Progenitor cell of endocrine pancreas (in vitro differentiated cells): ENCODE measurements around the gene LRRC25. TPM values are rescaled to one million over a fixed set of nuclear protein-coding genes. Genes with fewer than 3 reads are reported as not detected.
"Not testable (repeated sequence)": the region's sequence is repeated elsewhere in the genome, so short reads cannot be mapped to it uniquely, and the experiment has no call there.

Experiments used
- DNase-seq: peaks from one replicate; pipeline ENCODE4 v3.0.0; 2021; ENCODE audit warnings: low spot score; ENCODE audit not compliant: unreplicated experiment
- H3K27ac Mint-ChIP-seq: 2 replicates; pipeline ENCODE4 v1.8.0; 2021; ENCODE audit warnings: mild to moderate bottlenecking, moderate library complexity, mixed read lengths
- H3K27me3 Mint-ChIP-seq: 2 replicates; pipeline ENCODE4 v1.8.0; 2021; ENCODE audit warnings: mixed read lengths
- H3K36me3 Mint-ChIP-seq: 2 replicates; pipeline ENCODE4 v1.8.0; 2022; ENCODE audit warnings: mixed read lengths; ENCODE audit not compliant: insufficient read depth
- H3K4me1 Mint-ChIP-seq: 2 replicates; pipeline ENCODE4 v1.8.0; 2021; ENCODE audit warnings: low read depth, mixed read lengths
- H3K4me3 Mint-ChIP-seq: 2 replicates; pipeline ENCODE4 v1.8.0; 2021; ENCODE audit warnings: low read depth, mild to moderate bottlenecking, moderate library complexity, mixed read lengths
- H3K9me3 Mint-ChIP-seq: 2 replicates; pipeline ENCODE4 v1.8.0; 2021; ENCODE audit warnings: low read depth, mixed read lengths
- total RNA-seq: library from RNA; stranded (reverse); gene quantifications from 2 replicates; pipeline ENCODE4 v1.2.1, GENCODE V29; 2021
- TF ChIP-seq, protein P1 (sequence below): fragments of 200-600 bp; sonication (generic); IDR thresholded peaks from one replicate; pipeline ENCODE4 v1.5.0; 2021; ENCODE audit warnings: antibody characterized with exemption, mild to moderate bottlenecking; ENCODE audit not compliant: unreplicated experiment

The LRRC25 gene
- total RNA-seq, 1 donor from 2014 or later = not detected

- TF ChIP-seq, protein P1, sequence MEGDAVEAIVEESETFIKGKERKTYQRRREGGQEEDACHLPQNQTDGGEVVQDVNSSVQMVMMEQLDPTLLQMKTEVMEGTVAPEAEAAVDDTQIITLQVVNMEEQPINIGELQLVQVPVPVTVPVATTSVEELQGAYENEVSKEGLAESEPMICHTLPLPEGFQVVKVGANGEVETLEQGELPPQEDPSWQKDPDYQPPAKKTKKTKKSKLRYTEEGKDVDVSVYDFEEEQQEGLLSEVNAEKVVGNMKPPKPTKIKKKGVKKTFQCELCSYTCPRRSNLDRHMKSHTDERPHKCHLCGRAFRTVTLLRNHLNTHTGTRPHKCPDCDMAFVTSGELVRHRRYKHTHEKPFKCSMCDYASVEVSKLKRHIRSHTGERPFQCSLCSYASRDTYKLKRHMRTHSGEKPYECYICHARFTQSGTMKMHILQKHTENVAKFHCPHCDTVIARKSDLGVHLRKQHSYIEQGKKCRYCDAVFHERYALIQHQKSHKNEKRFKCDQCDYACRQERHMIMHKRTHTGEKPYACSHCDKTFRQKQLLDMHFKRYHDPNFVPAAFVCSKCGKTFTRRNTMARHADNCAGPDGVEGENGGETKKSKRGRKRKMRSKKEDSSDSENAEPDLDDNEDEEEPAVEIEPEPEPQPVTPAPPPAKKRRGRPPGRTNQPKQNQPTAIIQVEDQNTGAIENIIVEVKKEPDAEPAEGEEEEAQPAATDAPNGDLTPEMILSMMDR = no peak
- no peak for DNase-seq
- H3K9me3 Mint-ChIP-seq = no peaks in the 10 kb centered on the region
- no peak overlapping the region for H3K4me3 Mint-ChIP-seq
- no peak overlapping the region for H3K27ac Mint-ChIP-seq
- H3K4me1 Mint-ChIP-seq = no peaks in the 10 kb centered on the region
- no peaks in the 10 kb centered on the region for H3K27me3 Mint-ChIP-seq
- H3K36me3 Mint-ChIP-seq = peaks cover 32% of the 10 kb centered on the region
Observed at GRCh38 chr19:18350490-18350889, 46.9 kb downstream of the LRRC25 start.

DNA sequence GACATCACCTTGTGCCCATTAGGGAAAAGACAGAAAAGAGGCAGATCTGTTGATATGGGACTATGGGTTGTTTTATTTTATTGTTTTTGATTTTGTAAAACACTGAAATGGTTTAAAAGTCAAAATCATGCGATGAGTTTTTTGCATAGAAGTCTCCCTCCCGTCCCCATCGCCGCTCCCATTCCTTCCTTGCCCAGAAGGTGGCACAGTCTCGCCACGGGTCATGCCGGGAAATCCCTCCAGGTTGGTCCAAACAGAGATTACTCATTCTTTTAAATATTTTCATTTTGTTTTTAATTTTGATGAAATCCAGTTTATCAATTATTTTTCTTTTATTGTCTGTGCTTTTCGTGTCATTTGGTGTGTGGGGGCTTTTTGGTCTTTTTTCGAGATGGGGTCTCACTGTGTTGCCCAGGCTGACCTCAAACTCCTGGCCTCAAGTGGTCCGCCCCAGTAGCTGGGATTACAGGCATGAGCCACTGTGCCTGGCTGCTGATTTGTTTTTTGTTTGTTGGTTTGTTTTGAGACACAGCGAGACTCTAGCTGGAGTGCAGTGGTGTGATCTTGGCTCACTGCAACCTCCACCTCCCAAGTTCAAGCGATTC lies 47.8 kb downstream of the LRRC25 start:
- DNase-seq = no peak
- H3K27me3 Mint-ChIP-seq = no peaks in the 10 kb centered on the region
- no peaks in the 10 kb centered on the region for H3K4me1 Mint-ChIP-seq
- no peaks in the 10 kb centered on the region for H3K9me3 Mint-ChIP-seq
- TF ChIP-seq, protein P1 = peak; percentile 79
- peaks cover 33% of the 10 kb centered on the region for H3K36me3 Mint-ChIP-seq
- H3K27ac Mint-ChIP-seq = no peak overlapping the region
- H3K4me3 Mint-ChIP-seq = no peak overlapping the region

GRCh38 chr19:18348818-18349339 lies 48.5 kb downstream of the LRRC25 start:
- not testable (repeated sequence) for H3K27ac Mint-ChIP-seq, H3K9me3 Mint-ChIP-seq, DNase-seq, H3K4me3 Mint-ChIP-seq, H3K27me3 Mint-ChIP-seq, H3K4me1 Mint-ChIP-seq
- peaks cover 33% of the 10 kb centered on the region for H3K36me3 Mint-ChIP-seq

- no peaks in the 10 kb centered on the region for H3K27me3 Mint-ChIP-seq
- peaks cover 28% of the 10 kb centered on the region for H3K36me3 Mint-ChIP-seq
- TF ChIP-seq, protein P1 = no peak
- peaks cover 5% of the 10 kb centered on the region for H3K4me1 Mint-ChIP-seq
- no peaks in the 10 kb centered on the region for H3K9me3 Mint-ChIP-seq
- DNase-seq = no peak
- no peak overlapping the region for H3K27ac Mint-ChIP-seq
- no peak overlapping the region for H3K4me3 Mint-ChIP-seq
Observed at GRCh38 chr19:18348171-18348570, 49.3 kb downstream of the LRRC25 start.

DNA sequence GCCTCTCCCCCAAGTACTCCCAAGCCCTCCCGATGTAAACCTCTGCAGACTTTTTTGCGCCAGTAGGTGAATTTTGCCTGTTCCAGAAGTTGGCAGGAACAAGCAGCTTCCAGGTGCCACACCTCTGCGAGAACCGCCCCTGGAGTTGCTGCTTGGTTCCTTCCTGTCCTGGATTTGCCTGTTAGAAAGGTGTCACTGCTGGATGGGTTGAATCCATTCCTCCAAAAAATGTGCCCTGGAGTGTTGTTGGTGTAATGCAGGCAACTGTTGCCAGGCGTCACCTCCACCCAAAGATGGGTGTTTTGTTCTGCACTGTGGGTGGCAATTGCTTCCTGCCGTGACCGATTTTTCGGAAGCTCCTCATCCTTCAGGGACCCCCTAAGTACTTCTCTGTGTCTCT lies 51.3 kb downstream of the LRRC25 start:
- peaks cover 28% of the 10 kb centered on the region for H3K36me3 Mint-ChIP-seq
- no peak for DNase-seq
- H3K27ac Mint-ChIP-seq = no peak overlapping the region
- TF ChIP-seq, protein P1 = no peak
- H3K27me3 Mint-ChIP-seq = no peaks in the 10 kb centered on the region
- no peak overlapping the region for H3K4me3 Mint-ChIP-seq
- no peaks in the 10 kb centered on the region for H3K9me3 Mint-ChIP-seq
- peaks cover 11% of the 10 kb centered on the region for H3K4me1 Mint-ChIP-seq

DNA sequence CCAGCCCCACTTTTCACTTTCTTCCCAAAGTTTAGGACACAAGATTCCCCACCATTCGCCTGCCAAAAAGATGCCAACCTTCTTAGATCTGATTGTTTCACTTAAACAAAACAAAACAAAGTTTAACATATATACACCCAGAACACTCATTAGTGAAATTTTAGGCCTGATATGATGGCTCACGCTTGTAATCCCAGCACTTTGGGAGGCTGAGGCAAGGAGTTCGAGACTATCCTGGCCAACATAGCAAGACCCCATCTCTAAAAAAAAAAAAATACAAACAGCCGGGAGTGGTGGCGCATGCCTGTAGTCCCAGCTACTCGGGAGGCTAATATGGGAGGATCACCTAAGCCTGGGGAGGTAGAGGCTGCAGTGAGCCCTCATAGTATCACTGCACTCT lies 52.1 kb downstream of the LRRC25 start:
- no peak for DNase-seq
- Mint-ChIP-seq H3K9me3 (no peaks in the 10 kb centered on the region), H3K36me3 (peaks cover 25% of the 10 kb centered on the region), H3K4me3 (no peak overlapping the region), H3K27me3 (no peaks in the 10 kb centered on the region), H3K4me1 (peaks cover 11% of the 10 kb centered on the region), H3K27ac (no peak overlapping the region)
- TF ChIP-seq, protein P1 = no peak
